Suprapubic skin (tissue), 4 donors: ENCODE measurements around the gene RALGAPA2. TPM values are rescaled to one million over a fixed set of nuclear protein-coding genes. Genes with fewer than 3 reads are reported as not detected.

Source experiments
- DNase-seq, 2 donors: peaks; one replicate each; pipeline ENCODE4 v3.0.0-alpha.2; 2019; ENCODE audit warnings: low spot score in 2 of 2
- H3K27ac ChIP-seq: fragments of 200-600 bp; sonication (generic); one replicate; pipeline ENCODE4 v1.5.1; 2019
- H3K27me3 ChIP-seq: fragments of 200-600 bp; sonication (generic); one replicate; pipeline ENCODE4 v1.5.1; 2019
- H3K36me3 ChIP-seq: fragments of 200-600 bp; sonication (generic); one replicate; pipeline ENCODE4 v1.5.1; 2019
- H3K4me1 ChIP-seq: fragments of 200-600 bp; sonication (generic); one replicate; pipeline ENCODE4 v1.5.1; 2019
- H3K4me3 ChIP-seq: fragments of 200-600 bp; sonication (generic); one replicate; pipeline ENCODE4 v1.5.1; 2019; ENCODE audit warnings: mild to moderate bottlenecking
- H3K9me3 ChIP-seq: fragments of 200-600 bp; sonication (generic); one replicate; pipeline ENCODE4 v1.5.1; 2019
- CTCF ChIP-seq, 2 donors: fragments of 200-600 bp in 1 of 2; fragments of 450-650 bp in 1 of 2; sonication (generic) in 1 of 2; IDR thresholded peaks; one replicate each; pipeline ENCODE4 v1.5.1; 2016 to 2019; ENCODE audit warnings: antibody characterized with exemption in 2 of 2, mild to moderate bottlenecking in 1 of 2, moderate library complexity in 1 of 2
- EP300 ChIP-seq: sonication (generic); formaldehyde crosslinking; IDR thresholded peaks from one replicate; pipeline ENCODE4 v1.6.1; 2017; ENCODE audit warnings: antibody characterized with exemption
- POLR2A ChIP-seq, 2 donors: fragments of 450-650 bp; IDR thresholded peaks; one replicate each; pipeline ENCODE4 v1.6.1; 2017; ENCODE audit warnings: antibody characterized with exemption in 2 of 2, mild to moderate bottlenecking in 2 of 2, moderate library complexity in 2 of 2
- POLR2AphosphoS5 ChIP-seq, 3 donors: sonication (generic); formaldehyde crosslinking; IDR thresholded peaks; one replicate each; pipeline ENCODE4 v1.6.1; 2017; ENCODE audit warnings: antibody characterized with exemption in 3 of 3
- WGBS: methylation state at CpG from one replicate; pipeline ENCODE4 v1.1.5; 2018; 5-methylcytosine and 5-hydroxymethylcytosine counted together
- total RNA-seq, 4 donors: library from RNA; depleted of rRNA; stranded (reverse); fragments of >200 nt; gene quantifications; one replicate each; pipeline ENCODE4 v1.1.0, GENCODE V29; 2016

The RALGAPA2 gene
- total RNA-seq, 4 donors from 2014 or later = 51.9 to 97.8 (median 72.0) TPM

GRCh38 chr20:20465252-20465651 is 247.2 kb downstream of the RALGAPA2 start:
- Histone ChIP-seq H3K27me3 (no peaks in the 10 kb centered on the region), H3K4me3 (no peak overlapping the region), H3K9me3 (no peaks in the 10 kb centered on the region), H3K36me3 (peaks cover 20% of the 10 kb centered on the region), H3K4me1 (no peaks in the 10 kb centered on the region), H3K27ac (no peak overlapping the region)
- no peak for TF ChIP-seq POLR2A (IDR thresholded peaks at IDR 0.05)
- no peak for TF ChIP-seq CTCF (IDR thresholded peaks at IDR 0.05)
- no peak for TF ChIP-seq POLR2AphosphoS5 (IDR thresholded peaks at IDR 0.05)
- TF ChIP-seq EP300 = no peak
- 93% methylated on average over 2 of the region's 2 CpGs for WGBS
- no peak for DNase-seq

GRCh38 chr20:20463933-20464374 is 248.5 kb downstream of the RALGAPA2 start:
- no peak for DNase-seq
- H3K36me3 ChIP-seq = peaks cover 15% of the 10 kb centered on the region
- TF ChIP-seq EP300 (no peak), CTCF (IDR thresholded peaks at IDR 0.05) (no peak), POLR2AphosphoS5 (IDR thresholded peaks at IDR 0.05) (no peak), POLR2A (IDR thresholded peaks at IDR 0.05) (no peak)
- 86% methylated on average over 9 of the region's 9 CpGs for WGBS
- H3K27ac ChIP-seq = no peak overlapping the region
- no peaks in the 10 kb centered on the region for H3K9me3 ChIP-seq
- no peaks in the 10 kb centered on the region for H3K27me3 ChIP-seq
- H3K4me3 ChIP-seq = no peak overlapping the region
- H3K4me1 ChIP-seq = no peaks in the 10 kb centered on the region

GRCh38 chr20:20462185-20462584 is 250.3 kb downstream of the RALGAPA2 start:
- Histone ChIP-seq H3K36me3 (peaks cover 13% of the 10 kb centered on the region), H3K9me3 (no peaks in the 10 kb centered on the region), H3K27ac (no peak overlapping the region), H3K27me3 (no peaks in the 10 kb centered on the region), H3K4me1 (no peaks in the 10 kb centered on the region), H3K4me3 (no peak overlapping the region)
- DNase-seq = no peak
- TF ChIP-seq CTCF (IDR thresholded peaks at IDR 0.05) (no peak), POLR2A (IDR thresholded peaks at IDR 0.05) (no peak), EP300 (no peak), POLR2AphosphoS5 (IDR thresholded peaks at IDR 0.05) (no peak)
- 85% methylated on average over 3 of the region's 3 CpGs for WGBS

- DNase-seq = no peak
- Histone ChIP-seq H3K9me3 (no peaks in the 10 kb centered on the region), H3K4me1 (no peaks in the 10 kb centered on the region), H3K4me3 (no peak overlapping the region), H3K27me3 (no peaks in the 10 kb centered on the region), H3K27ac (no peak overlapping the region), H3K36me3 (peaks cover 13% of the 10 kb centered on the region)
- WGBS = 77% methylated on average over 2 of the region's 2 CpGs
- TF ChIP-seq CTCF (IDR thresholded peaks at IDR 0.05) = no peak
- no peak for TF ChIP-seq POLR2AphosphoS5 (IDR thresholded peaks at IDR 0.05)
- TF ChIP-seq EP300 = no peak
- no peak for TF ChIP-seq POLR2A (IDR thresholded peaks at IDR 0.05)
Observed at GRCh38 chr20:20461551-20461950, 250.9 kb downstream of the RALGAPA2 start.

GRCh38 chr20:20459726-20460125 is 252.7 kb downstream of the RALGAPA2 start:
- no peak for TF ChIP-seq POLR2A (IDR thresholded peaks at IDR 0.05)
- no peak for TF ChIP-seq CTCF (IDR thresholded peaks at IDR 0.05)
- TF ChIP-seq POLR2AphosphoS5 (IDR thresholded peaks at IDR 0.05) = no peak
- no peak for TF ChIP-seq EP300
- Histone ChIP-seq H3K9me3 (no peaks in the 10 kb centered on the region), H3K27ac (no peak overlapping the region), H3K4me1 (no peaks in the 10 kb centered on the region), H3K4me3 (no peak overlapping the region), H3K36me3 (peaks cover 14% of the 10 kb centered on the region), H3K27me3 (no peaks in the 10 kb centered on the region)
- WGBS = 95% methylated on average over 5 of the region's 5 CpGs
- DNase-seq = no peak
